22Rv1 (cell line): ENCODE measurements around the gene TXLNG.

Experiments
- H3K27ac ChIP-seq: fragments of 450-650 bp; 2 replicates; pipeline ENCODE4 v1.5.1; 2017
- ZFX ChIP-seq: fragments of 450-650 bp; IDR thresholded peaks from 2 replicates; pipeline ENCODE4 v1.6.1; 2017; ENCODE audit warnings: antibody characterized with exemption, borderline replicate concordance
- TF ChIP-seq, protein P1 (sequence below): fragments of 450-650 bp; IDR thresholded peaks from 2 replicates; pipeline ENCODE4 v1.5.1; 2017; ENCODE audit warnings: mild to moderate bottlenecking

Gene TXLNG

DNA sequence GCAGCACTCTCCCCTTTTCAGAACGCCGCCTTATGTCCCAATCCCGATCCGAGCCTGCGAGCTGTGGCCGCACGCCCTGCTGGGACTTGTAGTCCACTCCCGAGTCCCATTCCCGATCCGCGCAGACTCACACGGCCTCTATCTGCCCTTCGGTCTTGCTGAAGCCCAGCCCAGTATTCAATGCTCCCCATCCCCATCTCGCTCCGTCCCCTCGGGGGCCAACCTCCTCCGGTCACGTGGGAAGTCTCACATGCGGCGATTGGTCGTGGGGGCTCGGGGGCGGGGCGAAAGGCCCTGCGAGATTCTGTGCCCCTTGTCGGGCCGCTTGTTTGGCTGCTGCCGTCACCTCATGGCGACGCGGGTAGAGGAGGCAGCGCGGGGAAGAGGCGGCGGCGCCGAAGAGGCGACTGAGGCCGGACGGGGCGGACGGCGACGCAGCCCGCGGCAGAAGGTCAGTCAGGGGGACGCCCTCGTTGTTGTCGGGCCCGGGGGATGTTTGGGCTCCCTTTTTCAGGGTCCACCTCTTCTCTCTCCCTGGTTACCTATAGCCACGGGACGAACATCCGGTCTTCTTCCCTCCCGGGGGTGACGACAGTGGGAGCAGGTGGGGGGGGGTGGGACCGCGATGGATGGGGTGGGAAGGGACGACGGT is at the start of gene TXLNG:
TXLNG (plus strand) TSS at position 328 of the 652 bp plus-strand sequence; CDS start at position 350, 22 bp downstream.
- TF ChIP-seq ZFX: no peak
- TF ChIP-seq, protein P1, sequence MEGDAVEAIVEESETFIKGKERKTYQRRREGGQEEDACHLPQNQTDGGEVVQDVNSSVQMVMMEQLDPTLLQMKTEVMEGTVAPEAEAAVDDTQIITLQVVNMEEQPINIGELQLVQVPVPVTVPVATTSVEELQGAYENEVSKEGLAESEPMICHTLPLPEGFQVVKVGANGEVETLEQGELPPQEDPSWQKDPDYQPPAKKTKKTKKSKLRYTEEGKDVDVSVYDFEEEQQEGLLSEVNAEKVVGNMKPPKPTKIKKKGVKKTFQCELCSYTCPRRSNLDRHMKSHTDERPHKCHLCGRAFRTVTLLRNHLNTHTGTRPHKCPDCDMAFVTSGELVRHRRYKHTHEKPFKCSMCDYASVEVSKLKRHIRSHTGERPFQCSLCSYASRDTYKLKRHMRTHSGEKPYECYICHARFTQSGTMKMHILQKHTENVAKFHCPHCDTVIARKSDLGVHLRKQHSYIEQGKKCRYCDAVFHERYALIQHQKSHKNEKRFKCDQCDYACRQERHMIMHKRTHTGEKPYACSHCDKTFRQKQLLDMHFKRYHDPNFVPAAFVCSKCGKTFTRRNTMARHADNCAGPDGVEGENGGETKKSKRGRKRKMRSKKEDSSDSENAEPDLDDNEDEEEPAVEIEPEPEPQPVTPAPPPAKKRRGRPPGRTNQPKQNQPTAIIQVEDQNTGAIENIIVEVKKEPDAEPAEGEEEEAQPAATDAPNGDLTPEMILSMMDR: no peak
- H3K27ac ChIP-seq: peak within 1 kb of the TSS; percentile 55

DNA sequence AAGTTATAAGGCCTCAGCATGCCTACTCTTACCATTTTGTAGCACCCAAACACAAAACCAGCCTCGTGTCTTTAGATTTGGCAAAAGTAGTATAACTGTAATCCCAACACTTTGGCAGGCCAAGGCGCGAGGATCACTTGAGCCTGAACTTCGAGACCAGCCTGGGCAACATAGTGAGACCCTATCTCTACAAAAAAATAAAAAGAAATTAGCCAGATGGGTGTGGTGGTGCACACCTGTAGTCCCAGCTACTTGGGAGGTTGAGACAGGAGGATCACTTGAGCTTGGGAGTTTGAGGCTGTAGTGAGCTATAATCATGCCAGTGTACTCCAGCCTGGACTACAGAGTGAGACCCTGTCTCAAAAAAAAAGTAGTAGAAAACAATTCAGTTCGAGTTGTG is 49.2 kb upstream of the TXLNG start:
- TF ChIP-seq, protein P1: no peak
- TF ChIP-seq ZFX: no peak
- H3K27ac ChIP-seq: no peak overlapping the region

DNA sequence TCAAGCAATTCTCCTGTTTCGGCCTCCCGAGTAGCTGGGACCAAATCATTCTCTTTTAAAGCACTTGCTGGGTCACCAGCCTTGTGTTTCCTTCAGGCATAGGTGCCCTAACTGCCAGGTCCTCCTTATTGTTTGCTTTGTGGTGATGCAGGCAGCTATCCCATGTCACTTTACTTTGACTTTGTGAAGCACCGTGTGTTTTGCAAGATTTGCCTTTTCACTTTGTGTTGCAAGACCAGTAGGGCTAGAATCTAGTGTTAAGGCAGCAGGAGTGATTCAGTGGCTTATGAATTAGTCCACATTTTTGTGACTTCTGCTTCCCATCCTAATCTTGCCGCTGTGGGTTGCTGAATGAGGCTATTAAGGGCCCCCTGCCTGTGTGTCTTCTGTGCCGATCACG is 46.7 kb upstream of the TXLNG start:
- no peak overlapping the region for H3K27ac ChIP-seq
- TF ChIP-seq, protein P1: no peak
- TF ChIP-seq ZFX: no peak

DNA sequence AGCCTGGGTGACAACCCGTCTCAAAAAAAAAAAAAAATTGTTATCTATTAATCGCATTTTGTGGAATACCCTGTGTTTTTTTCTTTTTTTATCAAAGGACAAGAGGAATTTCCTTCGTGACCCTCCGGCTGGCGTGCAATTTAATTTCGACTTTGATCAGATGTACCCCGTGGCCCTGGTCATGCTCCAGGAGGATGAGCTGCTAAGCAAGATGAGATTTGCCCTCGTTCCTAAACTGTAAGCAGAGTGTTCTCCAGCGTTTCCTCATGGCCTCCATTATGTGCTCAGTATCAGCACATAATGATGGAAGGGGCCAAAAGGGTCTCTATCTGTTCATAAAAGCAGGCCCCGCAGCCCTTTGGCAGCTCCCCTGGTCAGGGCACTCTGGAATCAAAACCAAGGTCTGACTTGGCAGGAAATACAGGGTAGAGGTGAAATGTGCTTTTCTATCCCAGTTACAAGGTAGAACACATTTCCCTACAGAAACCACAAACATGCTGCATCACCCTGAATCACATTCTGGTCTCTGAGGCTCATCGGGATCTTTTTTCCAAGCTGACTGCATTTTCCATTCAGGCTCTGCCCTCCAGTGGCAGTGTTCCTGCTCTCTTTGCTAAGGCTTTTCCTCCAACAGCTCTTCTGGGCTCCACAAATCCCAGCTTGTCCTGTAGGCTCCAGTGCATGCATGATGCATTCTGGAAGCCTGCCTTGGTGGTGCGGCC is 42.5 kb upstream of the TXLNG start:
- TF ChIP-seq ZFX: no peak
- TF ChIP-seq, protein P1: no peak
- H3K27ac ChIP-seq: no peak overlapping the region

DNA sequence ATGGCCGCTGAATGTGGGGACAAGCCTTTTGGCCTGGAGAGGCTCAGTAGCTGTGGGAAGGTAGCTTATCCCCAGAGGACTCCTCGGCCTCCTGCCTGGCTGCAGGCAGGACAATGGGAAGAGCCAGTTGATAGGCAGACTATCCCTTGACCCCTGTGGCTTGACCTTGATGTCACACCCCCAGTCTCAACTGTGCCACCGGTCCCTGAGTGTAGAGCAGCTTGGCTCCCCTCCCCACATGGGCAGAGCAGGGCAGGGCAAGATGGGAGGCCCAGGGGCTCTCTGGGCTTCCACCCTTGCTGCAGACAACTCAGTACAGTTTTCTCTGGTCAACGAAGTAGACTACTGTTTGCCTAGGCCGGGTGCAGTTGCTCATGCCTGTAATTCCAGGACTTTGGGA is 41.2 kb upstream of the TXLNG start:
- TF ChIP-seq, protein P1: no peak
- no peak for TF ChIP-seq ZFX
- H3K27ac ChIP-seq: no peak overlapping the region

DNA sequence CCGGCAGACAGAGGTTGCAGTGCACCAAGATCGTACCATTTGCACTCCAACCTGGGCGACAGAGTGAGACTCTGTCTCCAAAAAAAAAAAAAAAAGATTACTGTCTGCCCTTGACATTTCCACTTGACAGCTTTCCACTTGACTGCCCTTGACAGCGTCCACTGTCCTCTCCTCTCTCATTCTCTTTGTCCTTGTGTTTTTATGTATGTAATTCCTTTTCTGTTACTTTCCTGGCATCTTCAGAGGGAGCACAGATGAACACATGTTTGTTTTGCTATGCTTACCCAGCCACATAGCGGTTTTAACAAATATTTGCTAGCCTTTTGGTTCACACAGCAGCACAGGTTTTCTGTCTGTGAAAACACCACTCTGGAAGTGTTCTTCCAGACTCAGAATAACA is 40.6 kb upstream of the TXLNG start:
- TF ChIP-seq, protein P1: no peak
- TF ChIP-seq ZFX: no peak
- no peak overlapping the region for H3K27ac ChIP-seq

DNA sequence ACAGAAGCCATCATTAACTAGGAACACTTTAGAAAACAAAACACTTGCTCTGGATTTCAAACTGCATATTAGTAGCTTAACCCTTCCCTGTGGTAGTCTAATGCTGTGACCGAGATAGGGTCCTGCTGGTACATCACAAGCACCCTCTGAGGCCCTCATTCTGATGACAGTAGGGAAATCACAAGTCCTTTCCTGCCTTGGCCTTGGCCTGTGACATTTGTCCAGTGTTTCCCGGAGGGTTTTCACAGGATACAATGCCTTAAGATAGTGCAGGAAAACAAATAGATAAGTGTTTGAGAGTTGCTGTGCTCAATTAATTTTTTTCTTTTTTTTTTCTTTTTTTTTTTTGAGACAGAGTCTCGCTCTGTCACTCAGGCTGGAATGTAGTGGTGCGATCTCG is 37.8 kb upstream of the TXLNG start:
- H3K27ac ChIP-seq: no peak overlapping the region
- no peak for TF ChIP-seq ZFX
- TF ChIP-seq, protein P1: no peak
